OCI-LY7 (cell line): ENCODE data around the gene NOL4L.

Experiments
- EZH2phosphoT487 ChIP-seq: fragments of 200-600 bp; sonication (generic); IDR thresholded peaks from 2 replicates; pipeline ENCODE4 v1.6.1; 2018; ENCODE audit warnings: low read depth, borderline replicate concordance, mild to moderate bottlenecking, mixed run types, antibody characterized with exemption, low read length, moderate library complexity, mixed read lengths
- TF ChIP-seq, protein P1 (sequence below): fragments of 200-600 bp; sonication (generic); conservative IDR thresholded peaks from 2 replicates; pipeline ENCODE4 v1.5.1; 2014; ENCODE audit warnings: mild to moderate bottlenecking, antibody characterized with exemption, low read length, moderate library complexity, mixed read lengths

DNA sequence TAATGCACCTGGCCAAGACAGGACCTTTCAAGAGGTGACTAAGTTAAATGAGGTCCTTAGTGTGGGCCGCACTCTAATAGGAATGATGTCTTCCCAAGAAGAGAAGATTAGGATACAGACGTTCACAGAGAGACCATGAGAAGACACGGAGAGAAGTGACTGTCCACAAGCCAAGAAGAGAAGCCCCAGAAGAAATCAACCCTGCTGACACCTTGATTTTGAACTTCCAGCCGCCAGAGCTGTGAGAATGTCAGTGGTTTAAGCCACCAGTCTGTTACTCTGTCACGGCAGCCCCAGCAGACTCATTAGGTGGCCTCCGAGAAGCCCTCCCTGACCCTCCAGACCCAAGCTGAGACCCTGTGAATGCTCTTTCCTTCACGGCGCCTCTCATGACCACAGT, 29.5 kb downstream of the NOL4L start:
- TF ChIP-seq, protein P1, sequence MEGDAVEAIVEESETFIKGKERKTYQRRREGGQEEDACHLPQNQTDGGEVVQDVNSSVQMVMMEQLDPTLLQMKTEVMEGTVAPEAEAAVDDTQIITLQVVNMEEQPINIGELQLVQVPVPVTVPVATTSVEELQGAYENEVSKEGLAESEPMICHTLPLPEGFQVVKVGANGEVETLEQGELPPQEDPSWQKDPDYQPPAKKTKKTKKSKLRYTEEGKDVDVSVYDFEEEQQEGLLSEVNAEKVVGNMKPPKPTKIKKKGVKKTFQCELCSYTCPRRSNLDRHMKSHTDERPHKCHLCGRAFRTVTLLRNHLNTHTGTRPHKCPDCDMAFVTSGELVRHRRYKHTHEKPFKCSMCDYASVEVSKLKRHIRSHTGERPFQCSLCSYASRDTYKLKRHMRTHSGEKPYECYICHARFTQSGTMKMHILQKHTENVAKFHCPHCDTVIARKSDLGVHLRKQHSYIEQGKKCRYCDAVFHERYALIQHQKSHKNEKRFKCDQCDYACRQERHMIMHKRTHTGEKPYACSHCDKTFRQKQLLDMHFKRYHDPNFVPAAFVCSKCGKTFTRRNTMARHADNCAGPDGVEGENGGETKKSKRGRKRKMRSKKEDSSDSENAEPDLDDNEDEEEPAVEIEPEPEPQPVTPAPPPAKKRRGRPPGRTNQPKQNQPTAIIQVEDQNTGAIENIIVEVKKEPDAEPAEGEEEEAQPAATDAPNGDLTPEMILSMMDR: no peak
- TF ChIP-seq EZH2phosphoT487: no peak
